Nephron progenitor cell (in vitro differentiated cells): Measurements from ENCODE around the gene MIDN.

ENCODE experiments used
- DNase-seq: peaks from one replicate; pipeline ENCODE4 v3.0.0; 2021
- H3K27ac Mint-ChIP-seq: 2 replicates; pipeline ENCODE4 v1.8.0; 2021; ENCODE audit warnings: mild to moderate bottlenecking, moderate library complexity, mixed read lengths
- H3K27me3 Mint-ChIP-seq: 2 replicates; pipeline ENCODE4 v1.8.0; 2021; ENCODE audit warnings: mild to moderate bottlenecking, low read depth, mixed read lengths; ENCODE audit not compliant: poor library complexity
- H3K36me3 Mint-ChIP-seq: 2 replicates; pipeline ENCODE4 v1.8.0; 2021; ENCODE audit warnings: low read depth, mixed read lengths
- H3K4me1 Mint-ChIP-seq: 2 replicates; pipeline ENCODE4 v1.8.0; 2021; ENCODE audit warnings: mixed read lengths
- H3K4me3 Mint-ChIP-seq: 2 replicates; pipeline ENCODE4 v1.8.0; 2021; ENCODE audit warnings: mild to moderate bottlenecking, moderate library complexity, mixed read lengths
- H3K9me3 Mint-ChIP-seq: 2 replicates; pipeline ENCODE4 v1.8.0; 2021; ENCODE audit warnings: mild to moderate bottlenecking, moderate library complexity, mixed read lengths
- CTCF ChIP-seq: fragments of 200-600 bp; sonication (generic); IDR thresholded peaks from 2 replicates; pipeline ENCODE4 v1.5.0; 2021; ENCODE audit warnings: antibody characterized with exemption

Gene MIDN

GRCh38 chr19:1256646-1257474, 8.5 kb downstream of the MIDN start:
- Mint-ChIP-seq H3K4me3 (no peak overlapping the region), H3K9me3 (no peaks in the 10 kb centered on the region), H3K36me3 (peaks cover 19% of the 10 kb centered on the region), H3K27me3 (peaks cover 3% of the 10 kb centered on the region), H3K27ac (peak overlapping the region; percentile 87), H3K4me1 (peaks cover 54% of the 10 kb centered on the region)
- no peak for DNase-seq
- no peak for TF ChIP-seq CTCF

- Mint-ChIP-seq H3K4me1 (peaks cover 62% of the 10 kb centered on the region), H3K9me3 (no peaks in the 10 kb centered on the region), H3K4me3 (peak overlapping the region; percentile 42), H3K27me3 (peaks cover 3% of the 10 kb centered on the region), H3K27ac (peak overlapping the region; percentile 87), H3K36me3 (peaks cover 18% of the 10 kb centered on the region)
- TF ChIP-seq CTCF = no peak
- DNase-seq = no peak
Measured at GRCh38 chr19:1257475-1258162, 9.2 kb downstream of the MIDN start.

GRCh38 chr19:1258163-1258492, 9.7 kb downstream of the MIDN start:
- Mint-ChIP-seq H3K4me1 (peaks cover 67% of the 10 kb centered on the region), H3K36me3 (peaks cover 18% of the 10 kb centered on the region), H3K4me3 (peak overlapping the region; percentile 42), H3K9me3 (no peaks in the 10 kb centered on the region), H3K27me3 (peaks cover 3% of the 10 kb centered on the region), H3K27ac (peak overlapping the region; percentile 68)
- TF ChIP-seq CTCF = no peak
- no peak for DNase-seq

GRCh38 chr19:1258707-1259205, 10.4 kb downstream of the MIDN start:
- TF ChIP-seq CTCF = no peak
- no peak for DNase-seq
- H3K27ac Mint-ChIP-seq = peak overlapping the region; percentile 68
- H3K27me3 Mint-ChIP-seq = peaks cover 3% of the 10 kb centered on the region
- peaks cover 72% of the 10 kb centered on the region for H3K4me1 Mint-ChIP-seq
- no peak overlapping the region for H3K4me3 Mint-ChIP-seq
- H3K36me3 Mint-ChIP-seq = peaks cover 18% of the 10 kb centered on the region
- no peaks in the 10 kb centered on the region for H3K9me3 Mint-ChIP-seq

GRCh38 chr19:1259206-1259875, 11.0 kb downstream of the MIDN start:
- DNase-seq = peak; percentile 74
- peaks cover 3% of the 10 kb centered on the region for H3K27me3 Mint-ChIP-seq
- H3K4me1 Mint-ChIP-seq = peaks cover 77% of the 10 kb centered on the region
- no peak overlapping the region for H3K4me3 Mint-ChIP-seq
- peak overlapping the region; percentile 82 for H3K27ac Mint-ChIP-seq
- no peaks in the 10 kb centered on the region for H3K9me3 Mint-ChIP-seq
- H3K36me3 Mint-ChIP-seq = peaks cover 18% of the 10 kb centered on the region
- TF ChIP-seq CTCF = no peak
